Fibroblast of skin of scalp (primary cell): ENCODE data around the gene CHST7. TPM values are rescaled to one million over a fixed set of nuclear protein-coding genes. Genes with fewer than 3 reads are reported as not detected.
"Not testable (repeated sequence)": the region's sequence is repeated elsewhere in the genome, so short reads cannot be mapped to it uniquely, and the experiment has no call there.

Experiments
- DNase-seq: peaks from one replicate; pipeline ENCODE4 v3.0.0-alpha.2; 2013
- polyA plus RNA-seq, 2 experiments: library from polyadenylated mRNA; unstranded; fragments of 120-200 nt; gene quantifications; one replicate each; pipeline ENCODE4 v1.2.1, GENCODE V29; 2013; ENCODE audit not compliant: insufficient read length in 2 of 2

The CHST7 gene, protein sequence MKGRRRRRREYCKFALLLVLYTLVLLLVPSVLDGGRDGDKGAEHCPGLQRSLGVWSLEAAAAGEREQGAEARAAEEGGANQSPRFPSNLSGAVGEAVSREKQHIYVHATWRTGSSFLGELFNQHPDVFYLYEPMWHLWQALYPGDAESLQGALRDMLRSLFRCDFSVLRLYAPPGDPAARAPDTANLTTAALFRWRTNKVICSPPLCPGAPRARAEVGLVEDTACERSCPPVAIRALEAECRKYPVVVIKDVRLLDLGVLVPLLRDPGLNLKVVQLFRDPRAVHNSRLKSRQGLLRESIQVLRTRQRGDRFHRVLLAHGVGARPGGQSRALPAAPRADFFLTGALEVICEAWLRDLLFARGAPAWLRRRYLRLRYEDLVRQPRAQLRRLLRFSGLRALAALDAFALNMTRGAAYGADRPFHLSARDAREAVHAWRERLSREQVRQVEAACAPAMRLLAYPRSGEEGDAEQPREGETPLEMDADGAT
- 5.0 TPM for polyA plus RNA-seq (2013, experiment 1 of 2; ENCODE audit: insufficient read length)
- 5.1 TPM for polyA plus RNA-seq (2013, experiment 2 of 2; ENCODE audit: insufficient read length)

GRCh38 chrX:46573331-46573891 is at the start of gene CHST7:
TSS of gene CHST7 (plus strand) at chrX:46573765. CDS start at chrX:46573932, 167 bp downstream.
- peak; percentile 69 for DNase-seq

GRCh38 chrX:46528640-46529039 is 44.9 kb upstream of the CHST7 start:
- DNase-seq: not testable (repeated sequence)

- not testable (repeated sequence) for DNase-seq
Measured at GRCh38 chrX:46529740-46530403, 43.7 kb upstream of the CHST7 start.

- DNase-seq: not testable (repeated sequence)
Measured at GRCh38 chrX:46530404-46530908, 43.1 kb upstream of the CHST7 start.

DNA sequence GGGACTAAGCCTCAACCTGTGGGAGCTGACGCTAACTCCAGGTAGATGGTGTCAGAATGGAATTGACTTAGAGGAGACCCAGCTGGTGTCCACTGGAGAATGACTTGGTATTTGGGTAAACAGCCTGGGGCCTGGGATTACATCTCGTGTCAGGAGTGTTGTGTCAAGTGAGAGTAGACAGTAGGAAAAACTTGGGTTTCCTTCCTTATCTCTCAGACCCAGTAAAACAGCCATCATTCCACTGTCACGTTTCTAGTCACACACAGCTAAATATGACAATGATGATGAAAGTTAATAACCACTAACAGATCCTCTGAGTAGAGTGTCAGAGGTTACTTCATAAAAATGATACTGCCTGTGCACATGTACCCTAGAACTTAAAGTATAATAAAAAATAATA is 42.1 kb upstream of the CHST7 start:
- no peak for DNase-seq

DNA sequence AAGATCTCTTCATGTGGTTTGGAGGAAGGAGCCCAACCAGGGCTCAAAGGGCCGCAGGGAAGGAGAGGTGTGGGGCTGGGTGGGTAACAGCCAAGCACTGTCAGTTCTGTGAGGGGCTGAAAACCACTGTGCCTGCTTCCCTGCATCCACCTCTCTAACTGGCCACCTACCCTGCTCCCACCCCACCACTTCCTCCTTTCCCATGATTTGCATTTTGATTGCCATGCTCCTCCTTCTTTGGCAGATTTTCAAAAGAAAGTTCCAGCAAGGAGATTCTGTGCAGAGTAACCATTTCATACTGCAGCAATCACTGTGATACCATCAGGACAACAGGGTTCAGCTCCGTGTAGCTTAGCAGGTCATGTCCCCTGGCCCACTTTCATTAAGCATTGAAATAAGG is 30.1 kb upstream of the CHST7 start:
- no peak for DNase-seq

DNA sequence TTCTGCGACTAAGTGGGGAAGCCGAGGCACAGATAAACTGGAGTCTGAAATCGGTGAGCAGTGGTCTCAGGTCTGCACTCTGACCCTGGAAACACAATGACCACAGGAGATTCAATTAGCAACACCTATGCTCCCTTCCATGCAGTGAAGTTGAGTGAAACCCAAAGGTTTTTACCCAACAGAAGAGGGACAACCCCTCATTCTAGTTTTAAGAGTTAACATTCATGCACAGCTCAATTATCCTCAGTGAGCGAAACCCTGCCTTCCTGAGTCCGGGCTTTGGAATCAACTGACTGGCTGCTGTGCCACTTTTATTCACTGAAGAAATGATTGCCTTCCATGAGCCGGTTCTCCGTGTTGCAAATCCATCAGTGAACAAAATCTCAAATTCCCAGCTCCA is 29.0 kb upstream of the CHST7 start:
- DNase-seq: not testable (repeated sequence)

DNA sequence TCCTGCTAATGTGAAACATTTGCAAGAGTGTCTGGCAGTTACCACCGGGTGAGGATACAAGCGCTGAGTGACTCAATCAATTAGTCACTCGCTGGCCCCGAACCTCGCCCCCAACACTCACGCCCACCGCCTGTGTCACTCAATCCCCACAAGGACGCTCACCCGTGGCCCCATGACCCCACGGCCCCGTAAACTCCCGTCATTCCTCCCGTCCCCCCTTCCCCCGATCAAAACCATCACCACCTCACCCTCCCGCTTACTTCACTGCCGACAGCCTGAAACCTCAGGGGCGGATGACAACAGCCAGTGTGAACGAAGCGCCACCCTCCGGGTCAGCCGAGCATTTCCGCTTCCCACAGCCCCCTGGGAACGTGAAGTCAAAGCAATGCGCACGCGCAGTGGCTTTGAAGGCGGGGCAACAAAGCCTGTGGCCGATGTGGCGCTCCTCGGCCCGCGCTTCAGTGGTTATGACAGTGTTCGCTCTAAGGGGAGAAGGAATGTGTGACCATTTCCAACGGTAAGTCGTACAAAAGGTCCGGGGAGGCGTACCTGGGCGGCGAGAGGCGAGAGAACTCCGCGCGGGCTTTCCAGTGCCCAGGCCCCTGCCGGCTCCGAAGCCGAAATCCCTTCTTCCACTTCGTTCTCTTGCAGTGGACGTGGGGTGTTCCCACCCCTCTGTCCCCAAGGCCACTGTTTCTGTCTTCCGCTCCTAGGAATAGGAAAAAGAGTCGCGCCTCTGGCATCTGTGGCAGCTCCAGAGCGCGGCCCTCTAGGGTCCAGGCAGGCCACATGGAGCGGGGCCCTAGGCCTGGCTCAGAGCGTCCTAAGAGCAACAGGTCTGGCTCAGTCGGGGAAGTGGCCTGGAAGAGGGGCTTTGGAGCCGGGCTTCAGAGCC is 28.2 kb upstream of the CHST7 start, which contains the start of gene ZNF674:
Gene ZNF674 (minus strand): TSS at position 311 of the 895 bp plus-strand sequence. CDS start 3,334 bp downstream, outside the sequence.
- DNase-seq: peak; percentile 93

DNA sequence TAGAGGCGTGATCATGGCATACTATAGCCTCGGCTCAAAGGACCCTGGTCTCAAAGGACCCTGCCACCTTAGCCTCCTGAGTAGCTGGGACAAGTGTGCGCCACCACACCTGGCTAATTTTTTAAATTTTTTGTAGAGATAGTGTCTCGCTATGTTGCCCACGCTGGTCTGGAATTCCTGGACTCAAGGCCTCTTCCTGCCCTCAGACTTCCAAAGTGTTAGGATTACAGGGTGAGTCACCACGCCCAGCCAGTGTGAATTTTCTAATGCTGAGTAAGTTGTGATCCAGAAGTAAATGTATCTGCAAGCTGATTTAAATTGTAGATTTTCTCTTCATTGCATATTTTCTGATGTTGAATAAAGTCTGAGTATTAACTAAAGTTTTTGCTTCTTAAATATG is 25.7 kb upstream of the CHST7 start:
- DNase-seq: peak; percentile 85

DNA sequence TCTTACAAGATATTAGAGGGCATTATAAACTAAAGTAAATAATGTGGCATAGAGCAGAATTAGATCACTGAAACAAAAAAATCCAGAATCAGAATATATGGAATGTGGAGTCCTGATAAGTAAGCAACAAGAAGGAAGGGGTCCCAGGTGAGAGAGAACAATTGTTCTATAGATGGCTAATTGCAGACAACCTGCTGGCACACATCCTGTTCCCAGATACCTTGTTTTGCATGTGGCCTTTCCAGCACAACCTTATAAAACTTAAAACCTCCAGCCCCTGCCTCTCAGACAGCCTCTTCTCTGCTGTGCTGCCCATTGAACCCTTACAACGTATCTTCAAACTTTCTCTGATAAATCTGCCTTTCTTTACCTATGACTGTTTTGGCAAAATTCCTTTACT is 23.7 kb upstream of the CHST7 start:
- DNase-seq: no peak

DNA sequence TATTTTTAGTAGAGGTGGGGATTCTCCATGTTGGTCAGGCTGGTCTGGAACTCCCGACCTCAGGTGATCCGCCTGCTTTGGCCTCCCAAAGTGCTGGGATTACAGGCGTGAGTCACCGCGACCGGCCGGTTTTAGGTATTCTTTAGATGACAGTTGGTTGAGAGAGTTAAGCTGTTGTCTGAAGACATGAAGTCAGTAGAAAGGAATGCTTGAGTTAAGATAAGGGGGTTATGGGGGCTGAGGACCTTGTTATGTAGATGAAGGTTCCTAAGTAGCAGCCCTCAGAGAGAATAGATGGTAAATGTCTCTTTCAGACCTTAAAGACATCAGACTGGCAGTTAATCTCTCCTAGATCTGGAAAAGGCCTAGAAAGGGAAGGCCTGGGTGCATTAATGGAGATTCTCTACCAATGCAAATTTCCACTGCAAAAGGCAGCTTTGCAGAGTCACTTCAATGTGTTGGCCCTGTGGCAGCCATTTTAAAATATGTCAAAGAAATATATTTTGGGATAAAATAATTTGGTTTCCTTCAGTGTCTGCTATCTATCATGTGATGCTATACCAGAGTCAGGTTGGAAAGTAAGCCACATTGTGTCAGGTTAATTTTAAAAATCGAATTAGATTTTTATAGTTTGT is 22.0 kb upstream of the CHST7 start:
- DNase-seq: peak; percentile 56

- DNase-seq: no peak
Measured at GRCh38 chrX:46553935-46554334, 19.6 kb upstream of the CHST7 start.

DNA sequence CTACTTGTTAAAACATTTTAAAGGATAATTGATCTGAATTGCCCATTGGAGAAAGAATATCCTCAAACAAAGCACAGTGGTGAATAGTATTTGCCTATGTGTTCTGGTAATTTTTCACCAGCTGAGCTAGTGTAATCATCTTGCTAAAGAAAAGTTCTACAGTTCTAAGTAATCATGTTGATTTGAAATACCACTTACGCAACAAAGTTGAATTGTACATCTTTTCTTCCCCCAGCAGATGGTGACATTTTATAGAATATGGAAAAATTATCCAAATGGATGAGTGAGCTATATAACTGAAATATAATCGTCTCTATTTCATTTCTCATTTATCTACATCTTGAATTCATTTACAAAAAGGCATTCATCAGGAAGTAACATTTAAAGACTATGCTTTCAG is 18.6 kb upstream of the CHST7 start:
- no peak for DNase-seq

DNA sequence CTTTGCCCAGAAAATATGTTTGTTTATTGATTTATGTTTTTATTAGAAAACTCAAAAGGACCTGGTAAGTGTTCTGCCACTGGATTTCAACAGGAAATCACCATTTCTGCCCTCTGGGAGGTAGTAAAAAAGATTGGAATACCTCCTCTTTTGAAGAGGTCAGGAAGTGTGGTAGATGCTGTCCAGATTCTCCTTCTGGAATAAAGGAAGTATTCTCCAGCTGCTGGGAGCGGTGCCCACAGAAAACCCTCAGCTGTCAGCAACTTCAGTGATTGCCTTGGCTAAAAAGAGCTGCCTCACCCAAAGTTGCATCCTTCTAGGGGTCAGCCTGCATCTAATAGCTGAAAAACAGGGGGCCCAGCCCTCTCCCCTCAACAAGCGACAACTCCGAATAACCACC is 14.5 kb upstream of the CHST7 start:
- DNase-seq: no peak

- DNase-seq: no peak
Measured at GRCh38 chrX:46561824-46562657, 11.5 kb upstream of the CHST7 start.

DNA sequence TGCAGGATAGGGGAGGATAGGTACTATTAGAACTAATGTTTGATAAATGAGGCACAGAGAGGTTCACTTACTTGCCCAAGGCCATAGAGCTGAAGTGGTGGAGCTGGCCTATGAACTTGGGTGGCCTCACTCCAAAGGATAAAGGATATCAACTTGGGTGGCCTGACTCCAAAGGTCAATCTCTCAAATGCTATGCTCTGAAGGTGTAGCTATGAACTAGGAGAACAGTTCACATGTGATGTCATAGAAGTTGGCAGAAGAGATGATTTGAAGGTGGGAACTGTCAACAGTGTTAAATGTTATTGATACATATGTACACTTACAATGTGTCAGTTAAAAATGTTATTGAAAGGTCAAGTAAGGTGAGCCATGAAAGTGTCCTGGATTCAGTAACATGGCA is 6.2 kb upstream of the CHST7 start:
- DNase-seq: no peak

- DNase-seq: no peak
Measured at GRCh38 chrX:46569621-46570020, 3.9 kb upstream of the CHST7 start.

GRCh38 chrX:46571423-46572339 is 1.9 kb upstream of the CHST7 start:
- no peak for DNase-seq

- no peak for DNase-seq
Measured at GRCh38 chrX:46572340-46572936, 1.1 kb upstream of the CHST7 start.
